K562 (cell line): ENCODE results near the gene COLEC12. TPM values are rescaled to one million over a fixed set of nuclear protein-coding genes. Genes with fewer than 3 reads are reported as not detected.

ENCODE experiments used
- CBFA2T3 ChIP-seq: fragments of 450-650 bp; IDR thresholded peaks from 2 replicates; pipeline ENCODE4 v1.6.1; 2017
- ETS2 ChIP-seq: IDR thresholded peaks from 2 replicates; pipeline ENCODE4 v1.6.1; 2016; ENCODE audit warnings: borderline replicate concordance, missing genetic modification characterization, mild to moderate bottlenecking, moderate library complexity, missing compliant biosample characterization; ENCODE audit not compliant: poor library complexity, severe bottlenecking
- RUNX1 ChIP-seq: sonication (generic); IDR thresholded peaks from 2 replicates; pipeline ENCODE4 v1.6.1; 2016; ENCODE audit warnings: antibody characterized with exemption, low read depth
- SOX6 ChIP-seq: fragments of 450-650 bp; IDR thresholded peaks from 2 replicates; pipeline ENCODE4 v1.6.1; 2014; ENCODE audit warnings: mild to moderate bottlenecking
- TEAD4 ChIP-seq, 2 experiments: sonication (generic) in 1 of 2; formaldehyde crosslinking in 1 of 2; IDR thresholded peaks; 2 replicates each; pipeline versions ENCODE4 v1.6.1 to v1.8.0; 2012 to 2022; ENCODE audit warnings: borderline replicate concordance in 1 of 2, inconsistent platforms in 1 of 2, low read length in 1 of 2, mild to moderate bottlenecking in 1 of 2, missing genetic modification reagents in 1 of 2
- polyA plus RNA-seq, 8 experiments: library from polyadenylated mRNA; depleted of rRNA in 4 of 8; stranded (reverse) in 5 of 8; unstranded in 3 of 8; fragments of >200 nt; fragmentation: Nextera tagmentation in 2 of 8; fragmentation: Illumina TruSeq in 1 of 8; extraction: Ambion mirVana in 2 of 8; extraction: Trizol in 1 of 8; gene quantifications; 2 replicates each; pipeline versions ENCODE4 v1.2.1 to v1.2.3, GENCODE V29; 2011 to 2014; ENCODE audit warnings: inconsistent platforms in 1 of 8, missing spikeins in 1 of 8
- total RNA-seq, 7 experiments: library from RNA; depleted of rRNA in 6 of 7; stranded (reverse); fragments of >200 nt in 6 of 7; fragmentation: Illumina TruSeq in 2 of 7; extraction: Trizol in 2 of 7; gene quantifications; 2 replicates each; pipeline versions ENCODE4 v1.2.1 to v1.2.3, GENCODE V29; 2011 to 2021; ENCODE audit warnings: low replicate concordance in 1 of 7
- TF ChIP-seq, protein P1 (sequence below): sonication (generic); formaldehyde crosslinking; IDR thresholded peaks from 2 replicates; pipeline ENCODE4 v1.8.0; 2022; ENCODE audit warnings: missing genetic modification reagents, mild to moderate bottlenecking, moderate library complexity, borderline replicate concordance
- TF ChIP-seq, protein P2 (sequence below): fragments of 450-650 bp; IDR thresholded peaks from 2 replicates; pipeline ENCODE4 v1.6.1; 2016; ENCODE audit warnings: mild to moderate bottlenecking
- TF ChIP-seq, protein P3 (sequence below): fragments of 450-650 bp; formaldehyde crosslinking; conservative IDR thresholded peaks from 2 replicates; pipeline ENCODE4 v1.4.0; 2022; ENCODE audit warnings: mild to moderate bottlenecking, missing genetic modification characterization
- TF ChIP-seq, protein P4 (sequence below): fragments of 250-450 bp; sonication (Bioruptor Pico); IDR thresholded peaks from 2 replicates; pipeline ENCODE4 v1.8.0; 2022; ENCODE audit warnings: inconsistent platforms

Gene COLEC12
- total and polyA plus RNA-seq, 9 of the 15 experiments (the other 6 are each of a cell fraction or from before 2014, with no cell fraction given): 0.04 TPM; not detected in 8

DNA sequence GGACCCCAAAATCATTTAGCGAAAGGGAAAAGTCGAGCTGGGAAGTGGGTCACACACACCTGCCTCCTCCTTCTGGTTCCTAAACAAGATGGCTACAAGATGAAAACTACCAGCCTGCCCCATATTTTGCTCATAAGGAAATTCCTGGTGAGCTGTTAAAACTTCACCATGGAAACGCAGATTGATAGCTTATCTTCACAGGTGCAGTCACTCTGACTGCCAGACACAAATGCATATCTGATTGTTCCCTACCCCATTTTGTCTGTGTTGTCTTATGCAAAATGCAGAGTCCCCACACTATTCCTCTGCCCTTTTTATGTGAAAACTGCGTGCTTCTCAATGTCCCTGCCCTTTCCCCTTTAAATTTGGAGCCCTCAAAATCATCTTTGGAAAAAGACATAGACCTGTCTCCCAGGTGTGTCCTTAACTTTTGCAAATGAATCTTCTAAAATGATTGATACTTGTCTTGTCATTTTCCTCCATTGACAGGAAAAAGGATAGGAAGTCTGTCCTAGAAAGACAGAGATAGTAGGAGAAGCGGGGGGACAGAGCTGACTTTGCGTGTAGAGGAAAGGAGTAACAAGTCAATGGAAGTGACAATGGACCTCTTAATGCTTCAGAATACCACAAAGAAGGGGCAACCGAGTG is 193.8 kb downstream of the COLEC12 start (continued):
- TF ChIP-seq, protein P1, sequence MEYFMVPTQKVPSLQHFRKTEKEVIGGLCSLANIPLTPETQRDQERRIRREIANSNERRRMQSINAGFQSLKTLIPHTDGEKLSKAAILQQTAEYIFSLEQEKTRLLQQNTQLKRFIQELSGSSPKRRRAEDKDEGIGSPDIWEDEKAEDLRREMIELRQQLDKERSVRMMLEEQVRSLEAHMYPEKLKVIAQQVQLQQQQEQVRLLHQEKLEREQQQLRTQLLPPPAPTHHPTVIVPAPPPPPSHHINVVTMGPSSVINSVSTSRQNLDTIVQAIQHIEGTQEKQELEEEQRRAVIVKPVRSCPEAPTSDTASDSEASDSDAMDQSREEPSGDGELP (CRISPR knock-in tag): no peak
- TF ChIP-seq, protein P2, sequence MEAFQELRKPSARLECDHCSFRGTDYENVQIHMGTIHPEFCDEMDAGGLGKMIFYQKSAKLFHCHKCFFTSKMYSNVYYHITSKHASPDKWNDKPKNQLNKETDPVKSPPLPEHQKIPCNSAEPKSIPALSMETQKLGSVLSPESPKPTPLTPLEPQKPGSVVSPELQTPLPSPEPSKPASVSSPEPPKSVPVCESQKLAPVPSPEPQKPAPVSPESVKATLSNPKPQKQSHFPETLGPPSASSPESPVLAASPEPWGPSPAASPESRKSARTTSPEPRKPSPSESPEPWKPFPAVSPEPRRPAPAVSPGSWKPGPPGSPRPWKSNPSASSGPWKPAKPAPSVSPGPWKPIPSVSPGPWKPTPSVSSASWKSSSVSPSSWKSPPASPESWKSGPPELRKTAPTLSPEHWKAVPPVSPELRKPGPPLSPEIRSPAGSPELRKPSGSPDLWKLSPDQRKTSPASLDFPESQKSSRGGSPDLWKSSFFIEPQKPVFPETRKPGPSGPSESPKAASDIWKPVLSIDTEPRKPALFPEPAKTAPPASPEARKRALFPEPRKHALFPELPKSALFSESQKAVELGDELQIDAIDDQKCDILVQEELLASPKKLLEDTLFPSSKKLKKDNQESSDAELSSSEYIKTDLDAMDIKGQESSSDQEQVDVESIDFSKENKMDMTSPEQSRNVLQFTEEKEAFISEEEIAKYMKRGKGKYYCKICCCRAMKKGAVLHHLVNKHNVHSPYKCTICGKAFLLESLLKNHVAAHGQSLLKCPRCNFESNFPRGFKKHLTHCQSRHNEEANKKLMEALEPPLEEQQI: no peak
- TF ChIP-seq RUNX1: no peak
- TF ChIP-seq, protein P3, sequence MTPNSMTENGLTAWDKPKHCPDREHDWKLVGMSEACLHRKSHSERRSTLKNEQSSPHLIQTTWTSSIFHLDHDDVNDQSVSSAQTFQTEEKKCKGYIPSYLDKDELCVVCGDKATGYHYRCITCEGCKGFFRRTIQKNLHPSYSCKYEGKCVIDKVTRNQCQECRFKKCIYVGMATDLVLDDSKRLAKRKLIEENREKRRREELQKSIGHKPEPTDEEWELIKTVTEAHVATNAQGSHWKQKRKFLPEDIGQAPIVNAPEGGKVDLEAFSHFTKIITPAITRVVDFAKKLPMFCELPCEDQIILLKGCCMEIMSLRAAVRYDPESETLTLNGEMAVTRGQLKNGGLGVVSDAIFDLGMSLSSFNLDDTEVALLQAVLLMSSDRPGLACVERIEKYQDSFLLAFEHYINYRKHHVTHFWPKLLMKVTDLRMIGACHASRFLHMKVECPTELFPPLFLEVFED: no peak
- peak; percentile 56; the same call in 1 of the 2 replicates for TF ChIP-seq TEAD4 (IDR thresholded peaks at IDR 0.05; ENCODE audit: low read length)
- TF ChIP-seq TEAD4 (CRISPR knock-in tag; IDR thresholded peaks at IDR 0.05; ENCODE audit: borderline replicate concordance): no peak
- TF ChIP-seq, protein P4, sequence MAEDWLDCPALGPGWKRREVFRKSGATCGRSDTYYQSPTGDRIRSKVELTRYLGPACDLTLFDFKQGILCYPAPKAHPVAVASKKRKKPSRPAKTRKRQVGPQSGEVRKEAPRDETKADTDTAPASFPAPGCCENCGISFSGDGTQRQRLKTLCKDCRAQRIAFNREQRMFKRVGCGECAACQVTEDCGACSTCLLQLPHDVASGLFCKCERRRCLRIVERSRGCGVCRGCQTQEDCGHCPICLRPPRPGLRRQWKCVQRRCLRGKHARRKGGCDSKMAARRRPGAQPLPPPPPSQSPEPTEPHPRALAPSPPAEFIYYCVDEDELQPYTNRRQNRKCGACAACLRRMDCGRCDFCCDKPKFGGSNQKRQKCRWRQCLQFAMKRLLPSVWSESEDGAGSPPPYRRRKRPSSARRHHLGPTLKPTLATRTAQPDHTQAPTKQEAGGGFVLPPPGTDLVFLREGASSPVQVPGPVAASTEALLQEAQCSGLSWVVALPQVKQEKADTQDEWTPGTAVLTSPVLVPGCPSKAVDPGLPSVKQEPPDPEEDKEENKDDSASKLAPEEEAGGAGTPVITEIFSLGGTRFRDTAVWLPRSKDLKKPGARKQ (CRISPR knock-in tag): no peak
- TF ChIP-seq CBFA2T3: peak; percentile 52
- TF ChIP-seq ETS2 (tag): no peak
- TF ChIP-seq SOX6: peak; percentile 54; the same call in 1 of the 2 replicates
